Neural progenitor cell (in vitro differentiated cells): ENCODE results near the gene FYB1.

Source experiments
- CTCF ChIP-seq: fragments of 200-600 bp; sonication (generic); IDR thresholded peaks from 2 replicates; pipeline ENCODE4 v1.5.1; 2017; ENCODE audit warnings: antibody characterized with exemption, mild to moderate bottlenecking
- EZH2 ChIP-seq: fragments of 200-600 bp; sonication (generic); IDR thresholded peaks from 2 replicates; pipeline ENCODE4 v1.6.1; 2017; ENCODE audit warnings: antibody characterized with exemption, mild to moderate bottlenecking, moderate library complexity
- EZH2phosphoT487 ChIP-seq: fragments of 200-600 bp; sonication (generic); IDR thresholded peaks from 2 replicates; pipeline ENCODE4 v1.6.1; 2017; ENCODE audit warnings: antibody characterized with exemption

DNA sequence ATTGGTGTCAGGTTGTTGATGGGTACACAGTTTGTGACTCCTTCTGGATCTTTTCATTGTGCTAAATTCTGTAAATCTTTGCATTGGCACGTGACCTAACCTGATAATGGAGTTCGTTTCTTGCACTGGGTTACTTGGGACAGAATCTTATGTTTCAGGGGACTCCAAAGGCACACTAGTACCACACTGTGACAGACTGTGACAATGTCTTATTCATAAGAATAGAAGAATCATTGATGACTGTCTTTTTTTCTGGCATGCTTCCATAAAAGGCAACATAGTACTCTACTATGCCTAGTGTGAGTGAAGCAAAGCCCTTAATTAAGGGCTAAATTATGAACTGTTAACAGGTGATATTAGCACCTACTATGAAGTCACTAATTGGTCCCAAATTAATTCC lies 109.8 kb downstream of the FYB1 start:
- TF ChIP-seq CTCF (no peak), EZH2phosphoT487 (no peak), EZH2 (no peak)
